GM18867 (cell line): ENCODE measurements around the gene POLR3H.
"Not testable (repeated sequence)": the region's sequence is repeated elsewhere in the genome, so short reads cannot be mapped to it uniquely, and the experiment has no call there.

ENCODE experiments used
- ATAC-seq: cut with Tn5 transposase; IDR thresholded peaks from one replicate; pipeline ENCODE4 v1.9.1; 2021; ENCODE audit warnings: mild to moderate bottlenecking, moderate library complexity; ENCODE audit not compliant: unreplicated experiment

The POLR3H gene

DNA sequence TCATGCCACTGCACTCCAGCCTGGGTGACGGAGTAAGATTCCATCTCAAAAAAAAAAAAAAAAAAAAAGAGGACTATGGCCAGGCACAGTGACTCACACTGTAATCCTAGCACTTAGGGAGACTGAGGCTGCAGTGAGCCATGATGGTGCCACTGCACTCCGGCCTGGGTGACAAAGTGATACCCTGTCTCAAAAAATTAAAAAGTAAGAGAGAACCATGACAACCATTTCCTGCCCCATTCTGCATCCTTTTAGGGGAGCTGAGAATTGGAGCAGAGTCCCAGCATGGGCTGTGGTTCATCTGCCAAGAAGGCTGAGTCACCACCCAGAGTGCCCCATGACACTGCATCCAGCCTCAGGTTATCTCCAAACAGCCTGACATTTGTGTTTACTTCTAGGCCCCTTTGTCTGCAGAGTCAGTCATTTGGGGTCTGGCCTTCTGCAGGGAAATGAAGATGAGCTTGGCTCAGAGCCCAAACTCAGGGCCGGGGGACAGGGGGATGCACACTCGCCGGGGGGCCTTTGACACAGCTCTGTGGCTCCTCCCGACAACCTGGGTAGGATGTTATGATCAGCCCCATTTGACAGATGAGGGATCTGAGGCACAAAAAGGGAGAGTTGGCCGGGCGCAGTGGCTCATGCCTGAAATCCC, 21.3 kb upstream of the POLR3H start:
- ATAC-seq: no peak

- no peak for ATAC-seq
Observed at GRCh38 chr22:41564563-41564962, 20.3 kb upstream of the POLR3H start.

DNA sequence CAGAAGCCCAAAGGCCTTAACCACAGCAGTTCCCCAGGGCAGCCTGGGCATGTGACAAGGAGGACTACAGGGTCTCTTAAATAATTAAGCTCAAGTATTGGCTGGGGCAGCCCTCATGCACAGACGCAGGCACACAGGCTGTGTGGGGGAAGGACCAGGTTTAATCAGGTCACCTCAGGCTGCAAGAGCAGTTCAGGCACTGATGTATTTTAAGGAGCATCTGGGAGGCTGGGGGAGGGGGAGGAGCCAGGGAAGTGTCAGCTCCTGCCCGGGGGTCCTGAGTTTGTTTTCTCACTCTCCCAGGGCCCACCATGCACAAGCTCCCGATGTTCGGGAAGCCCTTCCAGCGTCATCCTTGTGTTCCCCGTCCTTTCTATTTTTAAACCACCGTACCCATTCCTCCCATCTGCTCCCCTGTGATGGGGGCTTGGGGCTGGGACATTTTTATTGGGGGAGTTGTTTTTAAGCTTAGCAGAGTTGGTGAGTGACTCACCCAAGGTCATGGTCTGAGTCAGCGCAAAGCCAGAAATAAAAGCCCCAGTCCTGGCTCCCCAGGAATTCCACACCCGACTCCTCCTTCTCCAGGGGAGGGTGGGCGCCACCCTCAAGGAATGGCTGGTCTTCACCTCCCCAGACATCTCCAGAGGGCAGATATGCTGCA, 18.9 kb upstream of the POLR3H start:
- no peak for ATAC-seq

DNA sequence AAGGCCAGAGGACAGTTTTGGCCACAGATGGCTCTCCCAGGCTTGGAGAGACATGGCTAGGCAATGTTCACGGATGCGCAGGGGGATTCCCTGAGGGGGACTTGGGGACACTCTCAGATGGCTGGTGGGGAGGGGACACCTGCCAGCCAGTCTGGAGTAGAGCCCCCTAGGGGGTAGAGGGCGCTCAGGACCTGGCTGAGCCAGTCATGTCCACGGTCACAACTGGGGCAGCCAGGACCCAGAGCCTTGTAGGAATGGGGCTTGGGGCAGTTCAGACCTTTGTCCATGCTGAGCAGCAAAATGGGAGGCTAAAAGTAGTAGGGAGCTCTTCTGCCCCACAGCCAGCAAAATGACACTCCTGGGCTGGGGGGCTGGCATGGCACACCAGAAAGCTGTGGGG, 18.2 kb upstream of the POLR3H start:
- no peak for ATAC-seq

GRCh38 chr22:41561788-41562187, 17.5 kb upstream of the POLR3H start:
- ATAC-seq: no peak

GRCh38 chr22:41561335-41561734, 17.1 kb upstream of the POLR3H start:
- ATAC-seq: no peak

- ATAC-seq: no peak
Observed at GRCh38 chr22:41560095-41560471, 15.8 kb upstream of the POLR3H start.

- not testable (repeated sequence) for ATAC-seq
Observed at GRCh38 chr22:41558241-41558630, 14.0 kb upstream of the POLR3H start.

DNA sequence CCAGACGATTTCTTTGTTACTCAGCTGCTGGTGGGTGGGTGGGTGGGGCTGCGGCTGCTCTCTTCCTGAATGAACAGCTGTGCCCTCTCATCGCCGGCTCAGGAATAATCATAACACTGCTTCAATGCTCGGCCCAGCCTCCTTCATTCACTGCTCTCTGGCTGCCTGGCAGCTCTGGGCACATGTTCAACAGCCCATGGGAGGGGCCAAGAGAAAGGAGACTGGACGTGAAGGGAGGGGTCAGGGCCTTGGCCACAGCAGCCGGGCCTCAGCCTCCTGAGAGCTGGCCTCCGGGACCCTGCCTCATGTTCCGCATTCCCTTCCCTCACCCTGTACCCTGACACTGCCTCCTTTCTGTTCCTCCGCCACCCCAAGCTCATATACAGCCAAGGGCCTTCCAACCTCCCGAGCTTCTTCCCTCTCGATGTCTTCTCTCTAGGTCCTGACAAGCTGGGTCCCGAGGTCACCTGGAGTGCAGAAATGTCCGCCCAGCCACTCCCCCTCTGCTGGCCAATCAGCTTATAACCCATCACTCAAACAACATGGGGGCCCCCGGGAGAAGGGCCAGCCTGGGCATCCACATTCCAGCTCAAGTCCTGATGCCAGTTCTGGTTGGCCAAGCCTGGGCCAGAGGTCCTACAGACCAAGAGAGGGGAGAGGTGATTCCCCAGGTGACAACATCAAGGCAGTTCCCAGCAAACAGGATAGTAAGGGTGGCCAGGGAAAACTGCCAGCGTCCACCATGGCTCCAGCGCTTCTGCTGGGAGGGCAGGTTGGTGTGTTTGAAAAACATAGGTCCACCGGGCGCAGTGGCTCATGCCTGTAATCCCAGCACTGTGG, 13.4 kb upstream of the POLR3H start:
- ATAC-seq: no peak

GRCh38 chr22:41556561-41556960, 12.3 kb upstream of the POLR3H start:
- ATAC-seq: no peak

GRCh38 chr22:41555325-41555982, 11.2 kb upstream of the POLR3H start:
- ATAC-seq: no peak

GRCh38 chr22:41551877-41552582, 7.8 kb upstream of the POLR3H start:
- no peak for ATAC-seq

GRCh38 chr22:41550952-41551491, 6.8 kb upstream of the POLR3H start:
- ATAC-seq: no peak

DNA sequence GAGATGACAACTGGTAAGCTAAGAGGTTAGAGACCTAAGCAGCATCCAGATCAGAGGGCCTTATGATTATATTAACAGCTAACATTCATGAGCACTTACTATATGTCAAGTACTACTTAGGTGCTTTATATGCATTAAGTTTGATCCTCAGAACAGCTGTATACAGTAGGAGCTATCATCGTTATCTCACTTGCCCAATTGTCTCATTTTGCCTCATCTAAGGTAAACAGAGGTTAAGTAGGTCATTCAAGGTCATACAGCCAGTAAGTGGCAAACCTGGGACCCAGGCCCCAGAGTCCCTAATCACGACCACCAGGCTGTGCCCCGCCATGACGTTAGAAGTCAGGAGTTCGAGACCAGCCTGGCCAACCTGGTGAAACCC, 4.6 kb upstream of the POLR3H start:
- ATAC-seq: no peak

DNA sequence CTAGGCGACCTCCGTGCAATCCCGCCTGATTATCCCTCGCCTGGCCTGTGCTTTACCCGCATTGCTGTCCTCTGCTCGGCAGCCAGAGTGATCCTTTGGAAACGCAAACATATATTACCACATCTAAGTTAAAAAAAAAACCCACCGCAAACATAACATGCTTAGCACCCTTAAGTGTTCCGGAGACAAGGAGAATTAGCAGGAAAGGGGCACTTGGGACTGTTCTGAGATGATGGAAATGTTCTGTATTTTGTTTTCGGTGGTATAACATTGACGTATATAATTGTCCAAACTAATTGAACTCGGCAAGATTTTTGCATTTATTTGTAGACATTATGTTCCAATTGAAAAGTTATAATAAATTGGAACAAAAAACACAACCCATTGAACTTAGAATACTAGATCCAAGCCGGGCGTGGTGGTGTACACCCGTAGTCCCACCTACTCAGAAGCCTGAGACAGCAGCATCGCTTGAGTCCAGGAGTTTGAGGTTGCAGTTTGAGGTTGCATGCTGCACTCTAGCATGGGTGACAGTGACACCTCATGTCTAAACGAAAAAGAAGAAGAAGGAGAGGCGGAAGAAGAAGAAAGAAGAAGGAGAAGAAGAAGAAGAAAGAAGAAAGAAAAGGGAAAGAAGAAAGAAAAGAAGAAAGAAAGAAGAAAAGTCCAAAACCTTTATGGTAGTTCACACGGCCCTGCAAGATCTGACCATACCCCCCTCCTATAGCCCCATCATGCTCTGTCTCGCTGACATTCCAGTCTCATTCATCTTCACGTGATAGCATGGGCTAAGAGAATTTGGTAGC, 604 bp upstream of the POLR3H start:
- peak; percentile 15 for ATAC-seq

GRCh38 chr22:41542224-41542623, 2.0 kb downstream of the POLR3H start:
- ATAC-seq: no peak

GRCh38 chr22:41541484-41541883, 2.8 kb downstream of the POLR3H start:
- no peak for ATAC-seq

- ATAC-seq: no peak
Observed at GRCh38 chr22:41540365-41540764, 3.9 kb downstream of the POLR3H start.

- no peak for ATAC-seq
Observed at GRCh38 chr22:41540006-41540315, 4.3 kb downstream of the POLR3H start.
